GM19099 (cell line): ENCODE data around the gene KCNQ5.

Experiments used
- POLR2A ChIP-seq: IDR thresholded peaks from 3 replicates; pipeline ENCODE4 v1.6.1; 2011; ENCODE audit warnings: low read depth; ENCODE audit not compliant: insufficient read length; ENCODE audit errors: extremely low read depth

KCNQ5 gene

DNA sequence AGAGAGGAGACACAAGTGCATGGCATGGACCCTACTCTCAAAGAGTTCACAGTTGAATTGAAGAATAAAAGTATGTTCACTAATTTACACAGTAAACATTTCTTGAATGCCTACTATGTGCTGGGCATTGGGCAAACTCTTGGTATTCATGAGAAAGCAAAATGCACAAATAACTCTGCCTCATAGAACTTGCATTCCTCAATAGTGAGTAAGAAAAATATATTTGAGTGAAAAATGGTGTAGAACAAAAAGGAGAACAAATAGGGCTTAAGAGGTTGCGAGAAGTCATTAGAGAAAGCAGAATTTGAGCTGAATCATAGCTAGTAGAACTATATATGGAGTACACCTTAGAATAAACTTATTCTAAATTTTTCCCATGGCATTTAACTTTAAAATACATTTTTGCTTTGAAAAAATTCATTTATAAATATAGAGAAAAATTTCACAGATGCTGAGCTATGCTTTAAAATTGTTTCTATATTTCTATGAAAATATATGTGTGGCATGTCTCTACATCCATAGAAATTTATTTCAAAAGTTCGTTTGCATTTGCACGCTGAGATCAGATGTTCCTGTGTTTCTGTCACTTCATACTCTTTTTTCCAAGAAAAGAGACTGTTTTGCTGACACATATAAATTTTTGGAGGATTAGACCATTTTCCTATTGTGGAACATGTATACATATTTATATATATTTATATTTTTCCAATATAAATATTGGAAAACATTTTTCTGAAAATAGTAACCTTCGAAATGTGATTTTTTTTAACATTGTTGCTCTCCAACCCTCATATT, 236.1 kb downstream of the KCNQ5 start:
- TF ChIP-seq POLR2A, result no peak

DNA sequence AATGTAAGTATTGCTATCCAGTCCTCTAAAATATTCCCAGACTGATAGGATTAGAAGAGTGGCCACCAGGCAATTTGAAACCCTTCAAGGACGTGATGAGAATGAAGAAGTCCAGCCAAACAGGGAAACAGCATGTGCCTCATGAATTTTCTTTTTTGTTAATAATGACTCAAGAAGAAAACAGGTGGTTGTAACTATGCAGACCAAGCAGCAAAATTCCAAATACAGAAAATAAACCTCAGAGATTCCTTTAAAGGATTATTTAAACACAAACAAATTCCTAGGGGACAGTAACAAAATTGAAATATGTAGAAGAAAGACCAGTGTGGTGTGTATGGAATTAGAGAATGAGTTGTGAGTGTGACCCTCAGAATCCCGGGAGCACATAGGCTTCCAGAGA, 239.2 kb downstream of the KCNQ5 start:
- TF ChIP-seq POLR2A, result no peak

DNA sequence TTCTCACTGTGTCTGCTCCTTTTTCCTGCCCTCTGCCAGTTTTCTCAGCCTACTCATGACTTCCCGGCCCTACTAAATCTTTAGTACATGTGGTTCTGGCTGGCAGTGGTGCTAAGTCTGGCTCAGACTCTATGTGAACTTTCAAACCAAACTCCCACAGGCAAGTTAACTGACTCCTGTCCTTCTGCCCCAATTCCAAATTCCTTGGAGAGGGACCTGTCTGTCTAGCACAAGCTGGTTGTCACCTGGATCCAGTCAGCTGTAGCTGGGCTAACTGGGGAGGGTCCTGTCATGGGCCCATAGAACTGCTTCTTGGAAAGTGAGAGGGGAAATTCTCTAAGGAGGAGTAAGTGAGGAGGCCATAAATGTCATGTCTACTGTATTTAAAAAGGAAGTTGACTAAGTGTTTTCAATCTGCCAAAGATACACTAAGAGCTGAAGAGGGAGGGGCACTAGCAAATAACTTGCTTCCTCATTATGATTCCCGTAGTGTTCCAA, 240.1 kb downstream of the KCNQ5 start:
- TF ChIP-seq POLR2A, result no peak

DNA sequence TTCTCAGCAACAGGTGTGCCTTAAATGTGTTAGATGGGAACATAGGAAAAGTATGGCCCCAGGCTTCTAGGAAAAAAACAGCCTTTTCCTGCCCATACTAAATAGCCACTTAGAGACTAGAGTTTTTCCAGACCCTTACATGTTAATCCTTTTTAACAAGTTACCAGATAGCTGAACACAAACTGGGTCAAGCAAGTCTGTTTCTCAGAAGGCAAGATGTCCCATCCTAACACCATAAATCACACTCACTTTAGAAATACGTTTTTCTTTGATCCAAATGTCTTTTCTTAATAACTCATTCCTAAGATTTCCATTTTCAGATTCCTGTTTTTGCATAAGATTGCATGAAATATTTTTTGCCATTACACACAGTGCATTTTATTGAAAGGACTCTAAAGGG, 241.3 kb downstream of the KCNQ5 start:
- TF ChIP-seq POLR2A, result no peak

DNA sequence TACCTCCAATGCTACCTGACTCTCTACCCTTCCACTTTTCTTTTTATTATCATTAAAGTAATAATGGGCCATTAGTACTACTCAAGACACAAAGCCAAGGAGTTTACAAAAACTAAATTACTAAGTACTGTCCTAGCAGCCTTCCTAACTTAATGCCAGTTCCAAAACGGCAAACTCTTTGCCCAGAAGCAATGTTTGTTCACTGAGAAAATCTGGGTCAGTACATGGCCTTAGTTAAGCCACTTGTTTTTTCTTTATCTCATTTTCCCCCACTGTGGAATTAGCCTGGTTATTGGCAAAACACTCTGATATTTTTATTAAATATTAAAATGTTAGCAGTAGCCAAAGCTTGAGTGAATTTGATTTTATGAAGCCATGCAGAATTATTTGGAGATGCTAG, 242.4 kb downstream of the KCNQ5 start:
- no peak for TF ChIP-seq POLR2A

DNA sequence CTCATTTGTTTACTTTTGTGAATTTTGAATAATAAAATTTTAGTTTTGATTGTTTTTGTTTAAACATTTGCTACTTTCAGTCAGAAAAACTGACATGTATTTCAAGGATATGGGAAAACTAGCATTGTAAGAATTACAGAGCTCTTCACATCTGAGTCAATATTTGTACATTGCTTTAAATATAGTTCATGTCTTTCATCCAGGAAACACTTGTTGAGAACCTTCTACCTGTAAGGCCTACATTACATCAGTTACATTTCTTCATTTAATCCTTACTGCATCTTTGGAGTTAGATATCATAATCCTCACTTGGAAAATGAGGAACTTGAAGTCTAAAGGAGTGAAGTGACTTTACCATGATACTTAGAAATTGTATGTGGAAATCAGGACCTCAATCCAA, 242.9 kb downstream of the KCNQ5 start:
- no peak for TF ChIP-seq POLR2A

DNA sequence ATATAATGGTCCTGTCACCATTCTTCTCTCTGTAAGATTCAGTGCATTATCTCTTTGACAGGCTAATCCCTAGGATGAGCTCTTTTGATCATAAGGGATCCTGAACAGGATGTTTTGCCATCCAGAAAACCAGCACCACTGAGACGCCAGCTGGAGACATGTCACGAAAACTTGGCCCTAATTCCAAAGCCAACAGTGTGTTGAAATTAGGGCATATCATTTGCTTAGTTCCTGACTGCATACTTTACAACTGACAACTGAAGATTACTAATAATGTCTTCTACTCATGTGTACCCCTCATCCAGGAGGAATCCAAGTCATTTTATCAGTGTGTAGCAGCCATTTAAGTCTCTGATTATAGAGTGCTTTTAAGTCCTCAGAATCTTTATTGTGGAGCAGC, 243.6 kb downstream of the KCNQ5 start:
- no peak for TF ChIP-seq POLR2A

DNA sequence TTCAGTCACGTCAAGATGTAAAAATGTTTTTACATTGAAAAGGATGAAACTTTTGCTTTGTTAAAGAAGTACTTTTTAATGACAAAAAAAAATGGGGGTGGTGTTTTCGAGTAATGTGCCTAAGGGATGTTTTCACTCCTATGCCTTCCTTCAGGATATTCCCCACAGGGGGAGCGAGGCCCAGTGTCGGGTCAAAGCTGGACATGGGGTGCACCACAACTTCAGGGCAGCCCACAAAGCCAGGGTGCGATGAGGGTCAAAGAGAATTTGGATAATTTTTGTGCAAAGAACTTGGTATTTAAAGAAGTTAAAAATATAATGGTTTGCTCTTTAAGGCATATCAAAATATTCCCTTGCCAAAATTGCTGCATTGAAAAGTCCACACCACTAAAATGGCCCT, 247.8 kb downstream of the KCNQ5 start:
- TF ChIP-seq POLR2A, result no peak

DNA sequence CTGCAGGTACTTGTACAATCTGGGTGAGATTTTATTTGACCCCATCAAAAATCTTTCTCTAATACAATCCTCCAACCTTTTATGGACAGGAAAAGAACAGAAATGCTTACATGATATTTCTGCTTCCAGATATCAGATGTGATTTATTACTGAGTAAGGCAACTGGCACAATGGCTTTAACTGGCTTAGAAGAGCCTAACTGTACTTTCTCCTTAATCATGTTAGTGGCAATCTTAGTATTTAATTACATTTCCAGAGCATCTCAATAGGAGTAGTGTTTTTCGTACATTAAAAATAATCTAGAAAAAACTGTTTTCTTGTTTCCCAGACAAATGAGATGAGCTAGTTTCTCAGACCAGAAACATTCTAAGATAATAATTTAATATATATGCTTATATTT, 251.6 kb downstream of the KCNQ5 start:
- no peak for TF ChIP-seq POLR2A

DNA sequence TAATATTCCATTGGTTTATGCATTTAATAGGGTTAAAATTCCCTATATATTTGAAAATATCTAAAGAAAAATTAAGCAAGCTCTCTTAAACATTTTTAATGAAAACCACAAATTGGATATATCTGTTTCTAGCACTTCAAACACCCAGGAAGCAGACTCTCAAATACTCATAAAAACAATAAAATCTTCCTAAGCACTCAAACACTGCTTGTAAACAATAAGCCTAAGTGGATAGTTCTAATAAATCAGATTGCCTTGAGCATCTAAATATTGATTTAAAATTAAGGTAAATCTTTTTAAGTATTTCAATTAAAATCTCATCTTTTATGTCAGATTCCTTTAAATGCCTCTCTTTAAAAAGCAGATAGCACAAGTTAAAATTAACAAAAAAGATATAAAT, 254.4 kb downstream of the KCNQ5 start:
- TF ChIP-seq POLR2A, result no peak

DNA sequence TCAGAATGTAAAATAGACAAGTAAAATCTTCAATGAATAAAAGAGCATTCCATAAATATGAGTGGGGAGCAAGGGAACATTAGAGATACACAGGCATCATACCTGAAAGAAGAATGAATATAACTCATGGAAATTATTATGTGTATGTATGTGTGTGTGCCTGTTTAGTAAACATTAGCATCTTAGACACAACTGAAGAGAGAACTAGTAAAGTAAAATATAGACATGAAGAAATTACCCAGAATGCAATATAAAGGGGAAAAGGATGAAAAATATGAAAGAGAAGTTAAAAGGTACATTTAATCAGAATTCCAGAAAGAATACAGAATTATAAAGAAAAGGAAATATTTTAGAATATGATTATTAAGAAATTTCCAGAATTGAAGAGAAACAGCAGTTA, 264.3 kb downstream of the KCNQ5 start:
- TF ChIP-seq POLR2A, result no peak

DNA sequence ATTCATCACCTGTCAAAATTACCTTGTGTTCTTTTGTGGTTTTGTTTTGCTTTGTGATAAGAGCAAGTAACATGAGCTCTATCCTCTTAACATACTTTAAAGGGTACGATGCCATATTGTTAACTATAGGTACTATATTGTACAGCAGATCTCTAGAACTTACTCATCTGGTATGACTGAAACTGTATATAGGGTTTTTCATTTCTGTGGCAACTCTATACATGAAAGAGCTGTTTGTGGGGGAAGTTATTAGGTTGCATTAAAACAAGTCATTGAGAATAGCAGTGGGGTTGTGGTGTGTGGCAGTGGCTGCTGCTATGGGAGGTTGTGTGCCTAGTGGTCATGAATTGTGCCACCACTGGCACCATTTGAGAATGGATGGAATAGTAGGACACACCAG, 268.4 kb downstream of the KCNQ5 start:
- no peak for TF ChIP-seq POLR2A

DNA sequence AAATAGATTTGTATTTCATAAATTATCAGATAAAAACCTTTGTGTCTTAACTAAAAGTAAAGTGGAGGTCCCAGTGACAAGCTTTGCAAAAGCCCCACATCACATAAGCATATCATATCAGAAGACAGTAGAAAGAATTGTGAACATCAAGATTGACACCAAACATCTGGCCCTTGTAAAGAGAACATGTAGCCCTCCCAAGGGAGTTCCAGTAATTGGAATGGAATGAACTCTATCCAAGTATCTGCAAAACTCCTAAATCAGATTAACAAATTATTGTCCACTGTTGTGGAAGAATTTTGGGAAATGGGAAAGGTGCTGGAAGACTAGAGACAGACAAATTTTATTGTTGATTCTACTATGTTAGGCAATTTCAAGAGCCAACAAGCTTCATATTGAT, 268.8 kb downstream of the KCNQ5 start:
- TF ChIP-seq POLR2A, result no peak

DNA sequence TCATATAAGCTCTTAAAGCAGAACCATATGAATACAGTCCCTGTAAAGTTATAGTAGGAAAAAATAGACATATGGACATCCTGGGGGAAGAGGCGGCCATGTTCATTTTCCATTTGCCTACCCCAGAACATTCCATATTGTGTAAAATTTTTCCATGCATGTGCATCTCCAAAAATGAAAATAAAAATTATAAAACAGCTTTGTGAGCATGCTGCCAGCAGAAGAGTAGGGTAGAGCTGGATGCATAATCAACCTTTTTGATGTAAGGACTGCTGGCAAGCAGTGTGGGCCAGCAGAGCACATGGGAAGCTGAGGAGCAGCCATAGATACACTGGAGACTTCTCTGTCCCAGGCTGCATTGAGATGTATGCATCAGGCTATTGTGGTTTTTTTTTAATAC, 271.0 kb downstream of the KCNQ5 start:
- no peak for TF ChIP-seq POLR2A

DNA sequence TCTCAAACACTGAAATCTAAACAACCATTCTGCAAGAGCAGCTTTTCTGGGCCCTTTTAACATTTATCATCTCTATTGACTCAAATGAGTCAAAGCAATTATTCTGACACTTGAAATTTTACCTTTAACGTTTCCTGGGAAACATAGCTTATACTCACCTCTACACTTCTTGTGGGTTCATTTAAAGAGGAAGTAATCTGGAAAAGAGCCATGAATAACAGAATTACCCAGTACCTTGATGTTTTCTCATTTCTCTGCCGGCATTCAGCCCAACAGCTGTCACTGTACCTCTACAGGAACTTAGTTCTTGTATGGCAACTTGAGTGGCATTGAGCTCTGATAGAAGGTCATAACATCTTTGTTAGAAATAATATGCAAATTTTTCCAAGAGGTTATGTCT, 272.2 kb downstream of the KCNQ5 start:
- TF ChIP-seq POLR2A, result no peak

DNA sequence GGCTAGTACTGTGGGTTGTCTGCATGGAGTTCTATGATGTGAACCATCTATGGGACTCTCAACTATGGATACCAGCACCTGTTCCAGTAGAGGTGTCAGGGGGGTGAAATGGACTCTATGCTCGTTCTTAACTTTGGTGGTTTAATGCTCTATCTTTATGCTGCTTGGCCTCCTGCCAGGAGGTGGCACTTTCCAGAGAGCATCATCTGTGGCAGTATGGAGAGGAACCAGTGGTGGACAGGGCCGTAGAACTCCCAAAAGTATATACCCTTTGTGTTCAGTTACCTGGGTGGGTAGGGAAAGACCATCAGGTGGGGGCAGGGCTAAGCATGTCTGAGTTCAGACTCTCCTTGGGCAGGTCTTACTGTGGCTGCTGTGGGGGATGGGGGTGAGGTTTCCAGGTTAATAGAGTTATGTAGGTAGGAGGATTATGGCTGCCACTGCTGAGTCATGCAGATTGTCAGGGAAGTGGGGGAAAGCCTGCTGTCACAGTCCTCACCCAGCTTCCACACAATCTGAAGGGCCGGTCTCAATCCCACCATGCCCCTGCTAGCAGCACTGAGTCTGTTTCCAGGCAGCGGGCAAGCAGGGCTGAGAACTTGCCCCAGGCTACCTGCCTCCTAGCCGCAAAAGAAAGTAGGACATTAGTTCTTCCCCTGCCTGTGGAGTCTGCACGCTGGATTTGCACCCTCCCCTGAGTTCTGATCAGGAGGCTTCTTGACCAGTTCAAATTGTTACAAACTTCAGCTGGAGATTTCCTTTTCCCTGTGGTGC, 284.0 kb downstream of the KCNQ5 start:
- no peak for TF ChIP-seq POLR2A
